Cerebellar nuclear complex (tissue), 1 donor: Measurements from ENCODE around the gene SLCO3A1.

Source experiments
- DNase-seq, 2 experiments: peaks; one replicate each; lab custom pipeline; 2025; lab: John Stamatoyannopoulos, UW

The SLCO3A1 gene

GRCh38 chr15:91966194-91966552 is 112.7 kb downstream of the SLCO3A1 start:
- DNase-seq = no peak

GRCh38 chr15:91967935-91968606 is 114.6 kb downstream of the SLCO3A1 start:
- no peak for DNase-seq

GRCh38 chr15:91968610-91969009 is 115.1 kb downstream of the SLCO3A1 start:
- no peak for DNase-seq

- no peak for DNase-seq
Measured at GRCh38 chr15:91970142-91970541, 116.6 kb downstream of the SLCO3A1 start.

DNA sequence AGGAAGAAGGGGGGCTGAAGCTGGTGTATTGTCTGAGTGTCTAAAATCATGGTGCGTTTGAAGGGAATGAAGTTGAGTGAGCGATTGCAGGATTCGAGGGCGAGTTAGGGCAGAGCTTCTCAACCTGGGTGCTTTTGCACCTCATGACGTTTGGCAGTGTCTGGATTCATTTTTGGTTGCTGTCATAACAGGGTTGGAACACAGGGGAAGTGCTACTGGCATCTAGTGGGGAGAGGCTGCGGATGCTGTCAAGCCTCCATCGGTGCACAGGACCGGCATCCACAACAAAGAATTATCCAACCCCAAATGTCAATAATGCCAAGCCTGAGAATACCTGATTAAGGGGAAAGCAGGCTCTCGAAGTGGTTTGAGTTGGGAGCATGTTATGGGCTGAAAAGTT is 120.0 kb downstream of the SLCO3A1 start:
- DNase-seq = no peak

- DNase-seq = no peak
Measured at GRCh38 chr15:91974321-91974720, 120.8 kb downstream of the SLCO3A1 start.

GRCh38 chr15:91975241-91975978 is 121.9 kb downstream of the SLCO3A1 start:
- DNase-seq = no peak

- no peak for DNase-seq
Measured at GRCh38 chr15:91976966-91977365, 123.5 kb downstream of the SLCO3A1 start.

DNA sequence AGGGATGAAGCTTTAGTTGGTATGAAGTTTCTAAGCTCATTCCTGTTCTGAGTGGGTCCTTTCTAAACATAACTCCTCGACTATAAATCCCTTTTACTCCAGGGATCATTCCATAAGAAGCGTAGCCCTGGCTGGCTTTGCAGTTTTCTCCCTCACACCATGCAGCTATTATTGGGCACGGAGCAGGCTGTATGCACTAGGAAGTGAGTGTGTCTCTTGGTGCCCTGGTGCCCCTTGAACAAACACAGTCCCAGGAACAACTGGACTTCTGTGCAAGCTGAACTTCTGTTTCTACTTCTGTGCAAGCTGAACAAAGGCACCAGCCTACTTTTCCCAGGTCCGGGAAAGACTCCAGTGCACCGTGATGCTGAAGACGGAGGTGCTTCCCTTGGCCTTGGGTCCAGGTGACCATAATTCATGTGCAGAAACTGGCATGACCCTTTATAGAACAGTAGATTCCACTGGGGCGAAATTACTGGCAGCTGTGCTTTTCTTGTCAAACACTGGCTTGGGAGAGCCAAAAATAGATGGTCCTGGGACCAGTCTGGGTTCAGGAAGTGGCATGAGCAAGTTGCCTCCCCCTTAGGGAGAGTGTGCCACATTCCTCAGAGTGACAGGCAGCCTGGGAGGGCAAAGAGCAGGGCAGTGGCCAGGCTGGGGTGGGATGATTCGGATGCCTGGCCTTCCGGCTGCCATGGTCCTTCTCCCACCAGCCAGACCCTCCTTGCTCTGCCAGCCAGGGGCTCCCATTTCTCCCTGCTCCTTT is 127.2 kb downstream of the SLCO3A1 start:
- DNase-seq = no peak

GRCh38 chr15:91981821-91982800 is 128.6 kb downstream of the SLCO3A1 start:
- DNase-seq = no peak

GRCh38 chr15:91983729-91984340 is 130.3 kb downstream of the SLCO3A1 start:
- DNase-seq = no peak

DNA sequence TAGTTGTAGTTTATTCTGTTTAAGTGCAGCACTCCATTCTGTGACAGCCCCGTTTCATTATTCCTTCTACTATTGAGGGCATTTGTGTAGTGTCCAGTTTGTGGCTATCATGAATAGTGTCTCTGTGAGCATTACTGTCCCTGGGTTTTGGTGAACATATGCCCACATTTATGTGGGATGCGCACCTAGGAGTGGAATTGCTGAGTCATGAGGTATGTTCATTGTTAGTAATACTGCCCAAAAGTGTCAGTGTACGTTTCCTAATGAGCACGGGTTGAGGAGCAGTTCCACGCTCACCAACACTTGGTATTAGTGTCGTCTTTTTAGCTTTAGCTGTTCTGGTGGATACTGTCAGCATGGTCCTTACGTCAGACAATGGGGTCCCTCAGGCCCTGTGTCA is 131.8 kb downstream of the SLCO3A1 start:
- no peak for DNase-seq

DNA sequence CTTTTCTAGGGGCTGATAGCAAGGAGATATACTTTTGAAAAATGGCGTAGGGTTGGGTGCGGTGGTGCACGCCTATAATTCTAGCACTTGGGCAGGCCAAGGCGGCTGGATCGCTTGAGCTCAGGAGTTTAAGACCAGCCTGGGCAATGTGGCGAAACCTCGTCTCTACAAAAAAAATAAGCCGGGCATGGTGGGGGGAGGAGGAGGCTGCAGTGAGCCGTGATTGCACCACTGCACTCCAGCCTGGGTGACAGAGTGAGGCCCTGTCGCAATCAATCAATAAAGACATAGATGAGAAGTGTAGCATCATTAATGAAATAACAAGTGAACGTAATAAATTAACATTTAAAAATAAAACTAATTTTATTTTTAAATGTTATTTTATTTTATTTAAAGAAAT is 134.6 kb downstream of the SLCO3A1 start:
- DNase-seq = no peak

DNA sequence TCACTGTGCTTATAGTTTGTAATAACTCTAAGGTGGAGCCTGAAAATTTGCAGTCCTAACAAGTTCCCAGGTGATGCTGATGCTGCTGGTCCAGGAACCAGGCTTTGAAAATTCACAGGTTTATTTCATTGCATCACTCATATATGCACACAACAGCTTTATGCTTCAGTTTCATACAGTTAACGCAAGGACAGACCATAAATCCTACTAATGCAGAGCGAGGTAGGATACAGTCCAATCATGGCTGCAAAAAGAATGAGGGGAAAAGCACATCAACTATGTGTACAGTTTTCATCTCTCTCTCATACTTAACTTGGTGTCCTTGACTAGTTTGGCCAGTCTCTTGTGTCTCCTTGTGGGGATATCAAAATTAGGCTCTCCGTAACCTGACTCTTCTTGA is 135.1 kb downstream of the SLCO3A1 start:
- DNase-seq = no peak

DNA sequence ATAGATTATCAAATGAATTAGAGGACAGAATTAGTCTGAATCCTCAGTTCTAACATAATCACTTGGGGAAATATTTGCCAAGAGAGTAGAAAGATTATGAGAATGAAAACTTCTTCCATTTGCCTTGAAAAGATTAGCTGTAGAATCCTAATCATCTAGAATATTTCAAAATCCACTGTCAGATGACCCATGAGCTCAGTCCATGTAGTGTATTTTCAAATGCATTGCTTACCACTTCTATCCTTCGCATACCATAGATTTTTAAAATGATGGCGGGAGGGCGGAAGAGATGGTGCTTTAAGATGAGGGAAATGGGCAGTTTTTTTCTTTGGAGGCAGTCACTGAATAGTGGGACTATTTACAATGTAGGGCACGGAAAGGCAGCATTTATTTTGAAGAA is 136.3 kb downstream of the SLCO3A1 start:
- DNase-seq = no peak

DNA sequence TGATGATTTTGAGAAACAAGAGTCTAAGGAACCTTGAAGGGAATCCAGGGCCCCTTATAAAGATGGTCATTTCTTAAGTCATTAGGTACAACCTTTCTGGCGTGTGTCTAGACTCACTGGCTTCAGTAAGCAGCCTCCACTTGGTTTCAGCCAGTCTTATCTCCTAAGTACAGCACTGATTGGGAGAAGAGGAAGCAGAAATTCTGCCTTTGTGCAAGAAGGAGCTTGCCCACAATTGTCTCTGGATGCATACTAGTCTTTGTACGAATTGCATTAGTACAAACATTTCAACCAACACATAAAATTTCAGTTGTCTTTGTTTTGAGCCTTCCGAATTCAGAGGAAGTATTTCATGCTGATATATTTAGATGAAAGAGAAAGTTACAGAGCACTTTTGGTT is 139.4 kb downstream of the SLCO3A1 start:
- DNase-seq = no peak

- no peak for DNase-seq
Measured at GRCh38 chr15:91995146-91995545, 141.6 kb downstream of the SLCO3A1 start.

DNA sequence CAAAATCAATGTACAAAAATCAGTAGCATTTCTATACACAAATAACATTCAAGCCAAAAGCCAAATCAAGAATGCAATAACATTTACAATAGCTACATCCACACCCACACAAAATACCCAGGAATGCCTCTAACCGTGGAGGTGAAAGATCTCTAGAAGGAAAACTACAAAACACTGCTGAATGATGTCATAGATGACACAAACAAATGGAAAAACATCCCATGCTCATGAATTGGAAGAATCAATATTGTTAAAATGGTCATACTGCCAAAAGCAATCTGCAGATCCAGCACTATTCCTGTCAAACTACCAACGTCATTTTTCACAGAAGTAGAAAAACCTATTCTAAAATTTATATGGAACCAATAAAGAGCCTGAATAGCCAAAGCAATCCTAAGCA is 143.7 kb downstream of the SLCO3A1 start:
- no peak for DNase-seq

- no peak for DNase-seq
Measured at GRCh38 chr15:92000709-92001108, 147.2 kb downstream of the SLCO3A1 start.

GRCh38 chr15:92001307-92001706 is 147.8 kb downstream of the SLCO3A1 start:
- DNase-seq = no peak

DNA sequence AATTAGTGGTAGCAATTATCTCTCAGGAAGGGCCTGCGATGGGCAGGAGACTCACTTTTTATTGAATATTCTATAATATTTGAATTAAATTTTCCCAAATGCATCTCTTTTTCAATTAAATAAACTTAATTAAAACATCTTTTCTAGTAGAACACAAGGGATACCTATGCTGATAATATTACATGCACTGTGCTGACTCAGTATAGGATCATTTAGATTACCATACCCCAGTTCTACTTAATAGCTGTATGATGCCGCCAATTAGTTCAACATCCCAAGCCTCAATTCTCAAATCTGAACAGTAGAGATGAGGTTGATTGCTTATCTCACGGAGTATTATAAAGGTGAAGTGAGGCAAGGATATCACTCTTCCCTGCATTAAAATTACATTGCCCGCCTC is 149.2 kb downstream of the SLCO3A1 start:
- no peak for DNase-seq
